ENCODE results near the gene CDYL.

Gene CDYL

GRCh38 chr6:4889701-4890100 is 113.5 kb downstream of the CDYL start:
- peak in 1 of 2 experiments; percentile 7 for DNase-seq

GRCh38 chr6:4890191-4890590 is 114.0 kb downstream of the CDYL start:
- no peak for DNase-seq

- DNase-seq, result no peak
These were observed 114.4 kb downstream of the CDYL start for GRCh38 chr6:4890627-4891026.

- no peak for DNase-seq
These were observed 114.9 kb downstream of the CDYL start for GRCh38 chr6:4891141-4891540.

GRCh38 chr6:4892785-4893485 is 116.7 kb downstream of the CDYL start:
- DNase-seq, result no peak

GRCh38 chr6:4894049-4894448 is 117.8 kb downstream of the CDYL start:
- no peak for DNase-seq

- no peak for DNase-seq
These were observed 119.8 kb downstream of the CDYL start for GRCh38 chr6:4895971-4896370.

GRCh38 chr6:4896401-4896800 is 120.2 kb downstream of the CDYL start:
- DNase-seq, result no peak

GRCh38 chr6:4899249-4900034 is 123.2 kb downstream of the CDYL start:
- no peak for DNase-seq

- no peak for DNase-seq
These were observed 125.3 kb downstream of the CDYL start for GRCh38 chr6:4901386-4902061.

GRCh38 chr6:4902363-4902762 is 126.2 kb downstream of the CDYL start:
- DNase-seq, result peak; percentile 51 to 56

- DNase-seq, result no peak
These were observed 126.9 kb downstream of the CDYL start for GRCh38 chr6:4903121-4903520.

- DNase-seq, result no peak
These were observed 127.7 kb downstream of the CDYL start for GRCh38 chr6:4903751-4904370.

- DNase-seq, result no peak
These were observed 128.3 kb downstream of the CDYL start for GRCh38 chr6:4904461-4905025.

- DNase-seq, result no peak
These were observed 129.6 kb downstream of the CDYL start for GRCh38 chr6:4905826-4906225.

GRCh38 chr6:4906293-4907276 is 130.4 kb downstream of the CDYL start:
- no peak for DNase-seq

- no peak for DNase-seq
These were observed 131.4 kb downstream of the CDYL start for GRCh38 chr6:4907602-4908001.

GRCh38 chr6:4908062-4908461 is 131.9 kb downstream of the CDYL start:
- DNase-seq, result no peak

- no peak for DNase-seq
These were observed 133.0 kb downstream of the CDYL start for GRCh38 chr6:4909063-4909706.

- no peak for DNase-seq
These were observed 134.0 kb downstream of the CDYL start for GRCh38 chr6:4910037-4910760.

- no peak for DNase-seq
These were observed 136.4 kb downstream of the CDYL start for GRCh38 chr6:4912559-4912958.

Measured in AML-193 (cell line).